ENCODE measurements around the gene ZC3H12C. TPM values are rescaled to one million over a fixed set of nuclear protein-coding genes. Genes with fewer than 3 reads are reported as not detected.
"Not testable (repeated sequence)": the region's sequence is repeated elsewhere in the genome, so short reads cannot be mapped to it uniquely, and the experiment has no call there.

Gene ZC3H12C
- 1 to 10 TPM; 3.8 to 4.1 TPM for total RNA-seq

DNA sequence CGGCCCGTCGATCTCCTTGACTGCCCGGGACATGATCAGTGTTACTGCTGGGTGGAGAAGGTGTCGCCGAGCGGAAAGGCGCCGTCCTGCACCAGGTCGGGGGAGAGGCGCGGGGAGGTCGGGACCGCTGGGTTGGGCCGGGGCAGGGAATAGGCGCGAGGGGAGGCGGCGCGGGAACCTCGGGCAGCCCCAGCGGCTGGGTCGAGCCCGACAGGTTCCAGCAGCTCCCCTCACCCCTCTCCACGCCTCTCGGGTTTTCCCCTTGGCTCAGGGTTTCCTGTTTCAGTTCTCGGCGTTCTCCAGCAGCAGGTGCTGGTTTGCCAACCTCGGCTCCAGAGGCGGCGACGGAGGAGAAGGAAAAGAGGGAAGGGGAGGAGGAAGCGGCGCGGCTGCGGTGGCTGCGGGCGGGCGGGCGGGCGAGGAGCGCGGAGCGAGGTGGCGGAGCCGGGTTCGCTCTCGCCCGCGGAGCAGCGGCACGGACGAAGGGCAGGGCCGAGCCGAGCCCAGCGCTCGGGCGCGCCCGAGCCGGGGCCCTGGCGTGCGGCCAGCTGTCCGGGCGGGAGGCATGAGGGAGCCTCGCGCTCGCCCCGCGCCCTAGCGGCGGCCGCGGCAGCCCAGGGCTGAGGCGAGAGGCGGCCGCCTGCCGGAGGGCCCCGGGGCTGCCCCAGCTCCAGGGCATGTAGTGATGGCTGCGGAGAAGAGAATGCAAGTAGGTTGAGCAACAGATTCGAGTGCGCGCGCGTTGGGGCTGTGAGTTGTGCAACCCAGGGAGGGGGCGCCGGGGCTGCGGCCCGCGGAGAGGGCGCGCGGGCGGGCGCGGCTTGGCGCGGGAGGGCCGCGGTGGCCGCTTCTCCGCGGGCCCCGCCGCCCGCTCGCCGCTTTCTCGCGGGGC, at the start of gene ZC3H12C:
Gene ZC3H12C, plus strand, starts transcription at position 878 of the 892 bp plus-strand sequence. CDS start 20 bp downstream, outside the sequence.
- Mint-ChIP-seq H3K4me3 (peak within 1 kb of the TSS; percentile 77), H3K36me3 (ENCODE audit: low read depth) (peaks cover 3% of the 10 kb centered on the region), H3K27ac (peak within 1 kb of the TSS; percentile 31), H3K9me3 (no peaks in the 10 kb centered on the region), H3K4me1 (peaks cover 16% of the 10 kb centered on the region), H3K27me3 (peaks cover 42% of the 10 kb centered on the region)
- DNase-seq = peak; percentile 50
- ChIA-PET CTCF (interaction anchor here (2.5 kb wide), 1 partner anchor 15 kb away, joined by 8 read pairs; no protein-coding TSS in a partner anchor), POLR2A (interaction anchor here (0.5 to 1.4 kb wide), 2 partner anchors 14 to 15 kb away, joined by 3 to 5 read pairs; no protein-coding TSS in a partner anchor)

DNA sequence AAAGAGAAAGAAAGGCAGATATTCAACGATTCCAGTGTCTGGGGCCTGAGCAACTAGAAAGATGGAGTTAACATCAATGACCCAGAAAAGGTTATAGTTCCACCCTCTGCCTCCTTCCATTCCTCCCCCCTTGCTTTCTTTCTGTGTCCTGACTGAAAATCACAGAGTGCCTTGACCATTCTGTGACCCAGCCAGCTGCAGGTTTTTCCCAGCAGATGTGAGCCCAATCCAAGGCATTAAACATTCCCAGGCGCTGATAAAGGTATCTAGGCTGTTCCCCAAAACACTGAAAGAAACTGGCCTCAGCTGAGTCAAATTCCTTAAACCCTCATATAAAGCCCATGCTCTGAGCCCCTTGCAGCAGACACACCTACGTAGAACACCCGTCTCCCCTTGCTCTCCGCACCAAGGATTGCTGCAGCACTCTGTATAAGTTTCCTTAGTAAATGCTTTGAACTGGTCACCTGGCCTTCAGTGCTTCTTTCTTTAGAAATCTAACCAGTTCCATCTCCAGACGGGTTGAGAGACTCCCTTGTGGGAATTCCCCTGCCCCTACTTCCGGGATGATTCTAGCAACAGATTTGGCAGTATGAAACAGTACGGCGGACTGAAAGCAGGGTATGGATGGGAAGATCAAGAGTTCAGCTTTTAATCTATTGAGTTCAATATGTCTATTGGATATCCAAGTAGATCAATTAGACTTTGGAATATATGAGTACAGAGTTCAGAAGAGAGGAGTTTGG, 48.8 kb upstream of the ZC3H12C start:
- no peak overlapping the region for H3K4me3 Mint-ChIP-seq
- no peak for DNase-seq
- POLR2A ChIA-PET = no interaction called here
- H3K9me3 Mint-ChIP-seq = no peaks in the 10 kb centered on the region
- CTCF ChIA-PET = no interaction called here
- no peak overlapping the region for H3K27ac Mint-ChIP-seq
- no peaks in the 10 kb centered on the region for H3K36me3 Mint-ChIP-seq (ENCODE audit: low read depth)
- H3K27me3 Mint-ChIP-seq = peaks cover 14% of the 10 kb centered on the region
- H3K4me1 Mint-ChIP-seq = no peaks in the 10 kb centered on the region

- ChIA-PET POLR2A (no interaction called here), CTCF (no interaction called here)
- peaks cover 14% of the 10 kb centered on the region for H3K27me3 Mint-ChIP-seq
- no peaks in the 10 kb centered on the region for H3K9me3 Mint-ChIP-seq
- no peak overlapping the region for H3K27ac Mint-ChIP-seq
- no peak for DNase-seq
- no peaks in the 10 kb centered on the region for H3K36me3 Mint-ChIP-seq (ENCODE audit: low read depth)
- H3K4me1 Mint-ChIP-seq = no peaks in the 10 kb centered on the region
- no peak overlapping the region for H3K4me3 Mint-ChIP-seq
Measured at GRCh38 chr11:110046775-110047380, 46.3 kb upstream of the ZC3H12C start.

DNA sequence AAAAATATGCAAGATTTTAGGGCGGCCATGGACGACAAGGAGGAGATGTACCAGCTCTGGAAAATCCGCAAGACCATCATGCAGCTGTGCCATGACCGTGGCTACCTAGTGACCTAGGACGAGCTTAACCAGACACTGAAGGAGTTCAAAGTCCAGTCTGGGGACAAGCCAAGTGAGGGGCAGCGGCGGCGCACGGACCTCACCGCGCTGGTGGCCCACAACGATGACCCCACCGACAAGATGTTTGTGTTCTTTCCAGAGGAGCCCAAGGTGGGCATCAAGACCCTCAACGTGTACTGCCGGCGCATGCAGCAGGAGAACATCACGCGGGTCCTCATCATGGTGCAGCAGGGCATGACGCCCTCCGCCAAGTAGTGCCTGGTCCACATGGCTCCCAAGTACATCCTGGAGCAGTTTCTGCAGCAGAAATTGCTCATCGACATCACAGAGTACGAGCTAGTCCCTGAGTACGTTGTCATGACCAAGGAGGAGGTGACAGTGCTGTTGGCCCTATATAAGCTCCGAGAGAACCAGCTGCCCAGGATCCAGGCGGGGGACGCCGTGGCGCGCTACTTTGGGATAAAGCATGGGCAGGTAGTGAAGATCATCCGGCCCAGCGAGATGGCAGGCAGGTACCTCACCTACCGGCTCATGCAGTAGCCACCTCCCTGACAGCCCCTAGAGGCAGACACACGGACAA, 43.5 kb upstream of the ZC3H12C start:
- Mint-ChIP-seq H3K9me3 (peaks cover 14% of the 10 kb centered on the region), H3K36me3 (ENCODE audit: low read depth) (no peaks in the 10 kb centered on the region), H3K27me3 (peaks cover 4% of the 10 kb centered on the region), H3K4me3 (no peak overlapping the region), H3K4me1 (no peaks in the 10 kb centered on the region), H3K27ac (no peak overlapping the region)
- DNase-seq = no peak
- POLR2A ChIA-PET = no interaction called here
- CTCF ChIA-PET = no interaction called here

DNA sequence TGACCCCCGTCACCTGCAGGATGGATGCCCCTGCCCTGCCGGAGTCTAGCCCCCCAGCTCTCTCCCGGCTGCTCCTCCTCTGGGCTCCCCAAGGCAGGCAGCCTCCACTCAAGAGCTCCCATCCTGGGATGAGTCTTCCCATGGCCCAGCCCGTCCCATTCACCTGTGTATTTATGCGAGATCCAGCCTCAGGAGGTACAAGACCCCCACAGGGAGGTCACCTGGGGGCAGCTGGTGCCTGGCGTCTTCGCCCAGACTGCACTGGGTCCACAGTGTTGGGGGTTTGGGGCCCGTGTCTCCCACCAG, 43.0 kb upstream of the ZC3H12C start:
- Mint-ChIP-seq H3K27ac (no peak overlapping the region), H3K9me3 (peaks cover 14% of the 10 kb centered on the region), H3K27me3 (peaks cover 4% of the 10 kb centered on the region), H3K36me3 (ENCODE audit: low read depth) (no peaks in the 10 kb centered on the region), H3K4me3 (no peak overlapping the region), H3K4me1 (no peaks in the 10 kb centered on the region)
- ChIA-PET POLR2A (no interaction called here), CTCF (no interaction called here)
- no peak for DNase-seq

DNA sequence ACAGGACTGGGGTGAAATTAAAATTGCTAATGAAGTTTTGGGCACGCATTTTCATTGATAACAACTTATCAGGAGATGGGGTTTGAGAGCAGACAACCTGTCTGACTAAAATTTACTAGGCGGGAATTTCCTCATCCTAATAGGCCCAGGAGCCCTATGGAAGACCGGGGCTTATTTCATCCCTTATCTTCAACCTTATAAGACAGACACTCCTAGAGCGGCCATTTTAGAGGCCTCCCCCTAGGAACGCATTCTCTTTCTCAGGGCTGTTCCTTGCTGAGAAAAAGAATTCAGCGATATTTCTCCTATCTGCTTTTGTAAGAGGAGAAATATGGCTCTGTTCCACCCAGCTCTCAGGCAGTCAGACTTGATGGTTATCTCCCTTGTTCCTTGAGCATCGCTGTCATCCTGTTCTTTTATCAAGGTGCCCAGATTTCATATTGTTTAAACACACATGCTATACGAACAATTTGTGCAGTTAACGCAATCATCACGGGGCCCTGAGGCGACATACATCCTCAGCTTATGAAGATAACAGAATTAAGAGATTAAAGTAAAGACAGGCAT, 39.3 kb upstream of the ZC3H12C start:
- ChIA-PET POLR2A (no interaction called here), CTCF (no interaction called here)
- Mint-ChIP-seq H3K27me3 (peaks cover 8% of the 10 kb centered on the region), H3K36me3 (ENCODE audit: low read depth) (no peaks in the 10 kb centered on the region), H3K9me3 (peaks cover 14% of the 10 kb centered on the region), H3K4me3 (no peak overlapping the region), H3K27ac (no peak overlapping the region), H3K4me1 (no peaks in the 10 kb centered on the region)
- no peak for DNase-seq

DNA sequence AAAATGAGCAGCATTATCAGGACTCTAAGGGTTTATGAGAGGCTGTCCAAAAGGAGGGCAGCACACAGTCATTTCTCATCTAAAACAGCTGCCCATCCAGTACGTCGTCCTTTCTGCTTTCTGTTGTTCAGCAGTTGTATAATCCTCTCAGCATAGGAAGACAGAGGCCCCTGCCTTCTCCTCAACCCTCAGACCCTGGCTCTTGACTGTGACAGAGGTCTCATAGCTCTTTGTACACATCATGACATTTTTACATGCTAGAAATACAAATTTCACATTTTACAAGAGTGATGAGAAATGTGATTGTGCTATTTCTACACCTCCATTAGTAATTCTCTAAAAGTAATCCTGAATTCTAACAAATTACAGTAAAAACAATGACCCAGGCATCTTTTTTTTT, 36.2 kb upstream of the ZC3H12C start:
- Mint-ChIP-seq H3K9me3 (peaks cover 14% of the 10 kb centered on the region), H3K36me3 (ENCODE audit: low read depth) (no peaks in the 10 kb centered on the region), H3K27ac (no peak overlapping the region), H3K4me3 (no peak overlapping the region), H3K4me1 (no peaks in the 10 kb centered on the region), H3K27me3 (peaks cover 21% of the 10 kb centered on the region)
- POLR2A ChIA-PET = no interaction called here
- CTCF ChIA-PET = no interaction called here
- DNase-seq = no peak

GRCh38 chr11:110059706-110060463, 33.3 kb upstream of the ZC3H12C start:
- ChIA-PET POLR2A (no interaction called here), CTCF (no interaction called here)
- Mint-ChIP-seq H3K4me1 (no peaks in the 10 kb centered on the region), H3K4me3 (no peak overlapping the region), H3K27me3 (peaks cover 36% of the 10 kb centered on the region), H3K27ac (no peak overlapping the region), H3K9me3 (no peaks in the 10 kb centered on the region), H3K36me3 (ENCODE audit: low read depth) (no peaks in the 10 kb centered on the region)
- no peak for DNase-seq

GRCh38 chr11:110061296-110061695, 31.9 kb upstream of the ZC3H12C start:
- CTCF ChIA-PET = no interaction called here
- peaks cover 38% of the 10 kb centered on the region for H3K27me3 Mint-ChIP-seq
- H3K27ac Mint-ChIP-seq = no peak overlapping the region
- no peak overlapping the region for H3K4me3 Mint-ChIP-seq
- POLR2A ChIA-PET = no interaction called here
- H3K4me1 Mint-ChIP-seq = no peaks in the 10 kb centered on the region
- H3K9me3 Mint-ChIP-seq = no peaks in the 10 kb centered on the region
- no peak for DNase-seq
- H3K36me3 Mint-ChIP-seq (ENCODE audit: low read depth) = no peaks in the 10 kb centered on the region

- Mint-ChIP-seq H3K27ac (no peak overlapping the region), H3K27me3 (peaks cover 37% of the 10 kb centered on the region)
Measured at GRCh38 chr11:110062247-110062646, 30.9 kb upstream of the ZC3H12C start.

GRCh38 chr11:110065189-110065588, 28.0 kb upstream of the ZC3H12C start:
- no peak for DNase-seq
- no peaks in the 10 kb centered on the region for H3K36me3 Mint-ChIP-seq (ENCODE audit: low read depth)
- H3K27ac Mint-ChIP-seq = no peak overlapping the region
- H3K4me1 Mint-ChIP-seq = peaks cover 13% of the 10 kb centered on the region
- H3K27me3 Mint-ChIP-seq = peaks cover 34% of the 10 kb centered on the region
- ChIA-PET POLR2A (no interaction called here), CTCF (no interaction called here)
- no peak overlapping the region for H3K4me3 Mint-ChIP-seq
- no peaks in the 10 kb centered on the region for H3K9me3 Mint-ChIP-seq

More at GRCh38 chr11:110062247-110062646, 30.9 kb upstream of the ZC3H12C start:
- Mint-ChIP-seq H3K4me3 (no peak overlapping the region), H3K4me1 (no peaks in the 10 kb centered on the region), H3K36me3 (ENCODE audit: low read depth) (no peaks in the 10 kb centered on the region), H3K9me3 (no peaks in the 10 kb centered on the region)
- DNase-seq = no peak
- ChIA-PET POLR2A (no interaction called here), CTCF (no interaction called here)

- Mint-ChIP-seq H3K27me3 (peaks cover 31% of the 10 kb centered on the region), H3K4me1 (peaks cover 15% of the 10 kb centered on the region)
- DNase-seq; POLR2A ChIA-PET; CTCF ChIA-PET; H3K36me3 Mint-ChIP-seq (ENCODE audit: low read depth); H3K9me3 Mint-ChIP-seq; H3K27ac Mint-ChIP-seq; H3K4me3 Mint-ChIP-seq: not testable (repeated sequence)
Measured at GRCh38 chr11:110068001-110068400, 25.2 kb upstream of the ZC3H12C start.
